CD4-positive, alpha-beta T cell treated with Interleukin-6 at 100 ng/mL for 8 hours (primary cell): ENCODE results near the gene MCF2L.
"Not testable (repeated sequence)": the region's sequence is repeated elsewhere in the genome, so short reads cannot be mapped to it uniquely, and the experiment has no call there.

Experiments
- DNase-seq: peaks from one replicate; pipeline ENCODE4 v3.0.0-alpha.2; 2020; ENCODE audit warnings: mixed read lengths, low spot score

Gene MCF2L

GRCh38 chr13:112968910-112969691 is at the start of gene MCF2L:
MCF2L (plus strand) TSS chr13:112969214; CDS start chr13:112969380, 166 bp downstream.
- DNase-seq = peak; percentile 64

GRCh38 chr13:112923962-112924361 is 45.1 kb upstream of the MCF2L start:
- no peak for DNase-seq

- DNase-seq = no peak
Measured at GRCh38 chr13:112924365-112924764, 44.6 kb upstream of the MCF2L start.

GRCh38 chr13:112926003-112926402 is 43.0 kb upstream of the MCF2L start:
- DNase-seq = no peak

GRCh38 chr13:112926993-112927392 is 42.0 kb upstream of the MCF2L start:
- no peak for DNase-seq

GRCh38 chr13:112928020-112928971 is 40.7 kb upstream of the MCF2L start:
- DNase-seq = no peak

GRCh38 chr13:112928972-112929782 is 39.8 kb upstream of the MCF2L start:
- no peak for DNase-seq

GRCh38 chr13:112929783-112930055 is 39.3 kb upstream of the MCF2L start:
- DNase-seq = no peak

GRCh38 chr13:112930192-112930591 is 38.8 kb upstream of the MCF2L start:
- DNase-seq = no peak

- DNase-seq = no peak
Measured at GRCh38 chr13:112931028-112931934, 37.7 kb upstream of the MCF2L start.

GRCh38 chr13:112932971-112933370 is 36.0 kb upstream of the MCF2L start:
- no peak for DNase-seq

GRCh38 chr13:112933649-112934048 is 35.4 kb upstream of the MCF2L start:
- no peak for DNase-seq

- no peak for DNase-seq
Measured at GRCh38 chr13:112934078-112934477, 34.9 kb upstream of the MCF2L start.

GRCh38 chr13:112938680-112939079 is 30.3 kb upstream of the MCF2L start:
- DNase-seq = no peak

- DNase-seq = no peak
Measured at GRCh38 chr13:112940236-112940635, 28.8 kb upstream of the MCF2L start.

- DNase-seq = no peak
Measured at GRCh38 chr13:112941349-112941748, 27.7 kb upstream of the MCF2L start.

- DNase-seq = not testable (repeated sequence)
Measured at GRCh38 chr13:112941765-112942164, 27.2 kb upstream of the MCF2L start.

GRCh38 chr13:112942689-112943308 is 26.2 kb upstream of the MCF2L start:
- peak; percentile 92 for DNase-seq

GRCh38 chr13:112943309-112944125 is 25.5 kb upstream of the MCF2L start:
- DNase-seq = no peak

GRCh38 chr13:112947796-112948195 is 21.2 kb upstream of the MCF2L start:
- DNase-seq = no peak
